ENCODE measurements around the gene PLEKHA1. TPM values are rescaled to one million over a fixed set of nuclear protein-coding genes. Genes with fewer than 3 reads are reported as not detected.

Gene PLEKHA1
- total and polyA plus RNA-seq, 4 donors, result 15.9 to 29.2 (median 22.9) TPM

GRCh38 chr10:122328676-122329075 lies 45.8 kb upstream of the PLEKHA1 start (continued):
- no peak for TF ChIP-seq ATF3 (IDR thresholded peaks at IDR 0.05)
- TF ChIP-seq GABPA (IDR thresholded peaks at IDR 0.05 in 1 of 2, conservative IDR thresholded peaks at IDR 0.05 in 1 of 2), result no peak
- TF ChIP-seq RAD21 (IDR thresholded peaks at IDR 0.05), result no peak

GRCh38 chr10:122329416-122329815 lies 45.1 kb upstream of the PLEKHA1 start:
- Histone ChIP-seq H3K9me3 (ENCODE audit: control insufficient read depth in 4 of 4, low read length in 3 of 4) (no peaks in the 10 kb centered on the region), H3K27me3 (ENCODE audit: control insufficient read depth in 4 of 4, insufficient read depth in 4 of 4, low read length in 3 of 4) (no peaks in the 10 kb centered on the region), H3K9ac (ENCODE audit: low read depth in 1 of 2, low read length in 2 of 2) (no peak overlapping the region), H3K4me1 (ENCODE audit: control insufficient read depth in 4 of 4, insufficient read depth in 4 of 4, low read length in 3 of 4) (no peaks in the 10 kb centered on the region), H3K4me3 (ENCODE audit: low read depth in 1 of 3, low read length in 3 of 3) (no peak overlapping the region), H3K36me3 (ENCODE audit: control insufficient read depth in 4 of 4, insufficient read depth in 3 of 4, low read depth in 1 of 4, low read length in 3 of 4) (no peaks in the 10 kb centered on the region), H3K27ac (ENCODE audit: low read depth in 1 of 2, low read length in 2 of 2) (no peak overlapping the region)
- 89% methylated on average over 13 of the region's 13 CpGs for WGBS
- DNase-seq (ENCODE audit: low spot score), result no peak
- TF ChIP-seq REST (IDR thresholded peaks at IDR 0.05) (no peak), SP1 (IDR thresholded peaks at IDR 0.05) (no peak), HNF4G (IDR thresholded peaks at IDR 0.05) (no peak), FOXA2 (IDR thresholded peaks at IDR 0.05) (no peak), MAX (IDR thresholded peaks at IDR 0.05) (no peak), EGR1 (IDR thresholded peaks at IDR 0.05; ENCODE audit: low read depth in 2 of 2) (no peak), JUND (IDR thresholded peaks at IDR 0.05) (no peak)

GRCh38 chr10:122331100-122331499 lies 43.4 kb upstream of the PLEKHA1 start:
- 89% methylated on average over 7 of the region's 7 CpGs for WGBS
- no peak overlapping the region for H3K9ac ChIP-seq (ENCODE audit: low read depth in 1 of 2, low read length in 2 of 2)

More at GRCh38 chr10:122331100-122331499, 43.4 kb upstream of the PLEKHA1 start:
- Histone ChIP-seq H3K27ac (ENCODE audit: low read depth in 1 of 2, low read length in 2 of 2) (no peak overlapping the region), H3K27me3 (ENCODE audit: control insufficient read depth in 4 of 4, insufficient read depth in 4 of 4, low read length in 3 of 4) (no peaks in the 10 kb centered on the region), H3K36me3 (ENCODE audit: control insufficient read depth in 4 of 4, insufficient read depth in 3 of 4, low read depth in 1 of 4, low read length in 3 of 4) (no peaks in the 10 kb centered on the region), H3K4me3 (ENCODE audit: low read depth in 1 of 3, low read length in 3 of 3) (no peak overlapping the region), H3K4me1 (ENCODE audit: control insufficient read depth in 4 of 4, insufficient read depth in 4 of 4, low read length in 3 of 4) (no peaks in the 10 kb centered on the region), H3K9me3 (ENCODE audit: control insufficient read depth in 4 of 4, low read length in 3 of 4) (no peaks in the 10 kb centered on the region)
- DNase-seq (ENCODE audit: low spot score), result no peak
- TF ChIP-seq MAX (IDR thresholded peaks at IDR 0.05), result no peak
- no peak for TF ChIP-seq RAD21 (IDR thresholded peaks at IDR 0.05)
- TF ChIP-seq CTCF (IDR thresholded peaks at IDR 0.05; ENCODE audit: low read depth, low read length, missing input control), result no peak
- TF ChIP-seq GABPA (IDR thresholded peaks at IDR 0.05 in 1 of 2, conservative IDR thresholded peaks at IDR 0.05 in 1 of 2), result no peak
- TF ChIP-seq HNF4G (IDR thresholded peaks at IDR 0.05), result no peak
- TF ChIP-seq TAF1 (conservative IDR thresholded peaks at IDR 0.05), result no peak
- no peak for TF ChIP-seq REST (IDR thresholded peaks at IDR 0.05)
- no peak for TF ChIP-seq NR2F2 (IDR thresholded peaks at IDR 0.05)
- TF ChIP-seq SP1 (IDR thresholded peaks at IDR 0.05), result no peak
- no peak for TF ChIP-seq FOXA2 (IDR thresholded peaks at IDR 0.05)
- no peak for TF ChIP-seq ATF3 (IDR thresholded peaks at IDR 0.05)
- no peak for TF ChIP-seq HNF4A (conservative IDR thresholded peaks at IDR 0.05)
- TF ChIP-seq FOXA1 (IDR thresholded peaks at IDR 0.05), result no peak

Data from liver (tissue), 9 donors.